Measurements from ENCODE around the gene DDX39A. TPM values are rescaled to one million over a fixed set of nuclear protein-coding genes. Genes with fewer than 3 reads are reported as not detected.

Gene DDX39A
- total and polyA plus RNA-seq, 2 of the 8 experiments (the other 6 are each of a cell fraction or from before 2014, with no cell fraction given): 139 TPM

GRCh38 chr19:14407605-14408484 lies 11.3 kb downstream of the DDX39A start:
- H2BK20ac ChIP-seq (ENCODE audit: low read length): no peak overlapping the region
- H4K5ac ChIP-seq (ENCODE audit: insufficient read length, low read depth, low read length): no peak overlapping the region
- no peaks in the 10 kb centered on the region; the same call in 1 of the 2 replicates for H3K79me1 ChIP-seq (ENCODE audit: low read depth, low read length)
- POLR2A ChIA-PET (ENCODE audit: partially characterized antibody): interaction anchor here (0.7 to 3.6 kb wide), 4 partner anchors 25 to 302 kb away, joined by 3 to 17 read pairs (median 8); partner anchors contain the start of genes ASF1B and PKN1
- H3K9ac ChIP-seq (replicated peaks in 1 of 4; ENCODE audit: extremely low read depth in 1 of 4, low read depth in 3 of 4, low read length in 3 of 4): no peak overlapping the region
- H3K4ac ChIP-seq (replicated peaks; ENCODE audit: insufficient read length, low read depth, low read length): no peak overlapping the region
- H3K27me3 ChIP-seq (replicated peaks in 1 of 4; ENCODE audit: control insufficient read depth in 3 of 4, extremely low read depth in 1 of 4, insufficient read depth in 3 of 4, low read length in 3 of 4): no peaks in the 10 kb centered on the region
- H3K9me3 ChIP-seq (ENCODE audit: insufficient read depth in 2 of 2, low read depth in 1 of 2, low read length in 1 of 2): no peaks in the 10 kb centered on the region
- H3K4me3 ChIP-seq (ENCODE audit: extremely low read depth in 1 of 4, insufficient read depth in 2 of 4, low read depth in 3 of 4, low read length in 4 of 4): no peak overlapping the region
- peaks cover 4% of the 10 kb centered on the region; the same call in 1 of the 2 replicates for H3K23me2 ChIP-seq (ENCODE audit: low read depth, low read length)
- H3K23ac ChIP-seq (ENCODE audit: insufficient read length): no peak overlapping the region
- H3K14ac ChIP-seq (ENCODE audit: insufficient read length): no peak overlapping the region
- no peak overlapping the region for H2BK12ac ChIP-seq (ENCODE audit: low read depth, low read length)
- peaks cover 13 to 20% of the 10 kb centered on the region in 2 experiments for H4K20me1 ChIP-seq (replicated peaks in 1 of 2; ENCODE audit: control insufficient read depth in 1 of 2, insufficient read depth in 2 of 2, low read length in 2 of 2)
- H3K36me3 ChIP-seq (ENCODE audit: control insufficient read depth in 2 of 4, insufficient read depth in 4 of 4, low read length in 3 of 4): peaks cover 40 to 55% (median 51%) of the 10 kb centered on the region in 4 experiments
- no peak overlapping the region for H2AK5ac ChIP-seq (ENCODE audit: low read depth, low read length)
- DNase-seq (ENCODE audit: low read depth in 1 of 2, low spot score in 2 of 2) (no peak), FAIRE-seq (no peak)
- H3K27ac ChIP-seq (ENCODE audit: low read depth, low read length): no peak overlapping the region
- H4K8ac ChIP-seq (ENCODE audit: extremely low read depth, insufficient read depth, low read length): peak overlapping the region; percentile 19; the same call in 1 of the 2 replicates
- H3K4me1 ChIP-seq (replicated peaks in 1 of 4; ENCODE audit: control insufficient read depth in 3 of 4, insufficient read depth in 4 of 4, low read length in 3 of 4): peaks cover 0 to 13% (median 5%) of the 10 kb centered on the region in 4 experiments; a peak in 5 of 7 replicates
- no peak overlapping the region for H3K56ac ChIP-seq (replicated peaks; ENCODE audit: insufficient read length, low read depth, low read length)
- TF ChIP-seq POLR2AphosphoS5 (IDR thresholded peaks at IDR 0.05; ENCODE audit: low read depth, low read length) (peak; percentile 54; the same call in 1 of the 2 replicates), MAFK (IDR thresholded peaks at IDR 0.05; ENCODE audit: low read depth, low read length) (no peak)
- H2BK15ac ChIP-seq (ENCODE audit: low read length): no peak overlapping the region
- no peak overlapping the region for H4K91ac ChIP-seq (replicated peaks; ENCODE audit: insufficient read length, low read length)
- no peak overlapping the region for H2BK120ac ChIP-seq (replicated peaks; ENCODE audit: low read depth, low read length)
- WGBS, 2 experiments (ENCODE audit: extremely low coverage in 1 of 2, insufficient coverage in 1 of 2, insufficient read length in 1 of 2, insufficient replicate concordance in 2 of 2, low coverage in 1 of 2, low lambda C conversion rate in 2 of 2, missing lambda C conversion rate in 1 of 2): 94% methylated on average over 20 of the region's 20 CpGs; no CpG with 5 or more reads in 1 of the 2 experiments
- CTCF ChIA-PET (ENCODE audit: partially characterized antibody): interaction anchor here (0.6 to 9.1 kb wide), 10 partner anchors 22 to 271 kb away, joined by 3 to 114 read pairs (median 3); partner anchors contain the start of gene ADGRE5
- peaks cover 0 to 13% of the 10 kb centered on the region in 2 experiments; a peak in 2 of 4 replicates for H3K79me2 ChIP-seq (ENCODE audit: control insufficient read depth in 1 of 2, insufficient read depth in 2 of 2, low read length in 2 of 2)
- H2BK5ac ChIP-seq (ENCODE audit: low read depth, low read length): no peak overlapping the region
- no peak overlapping the region for H3K18ac ChIP-seq (ENCODE audit: extremely low read depth, low read length)
- H2AFZ ChIP-seq (ENCODE audit: low read length): no peak overlapping the region
- H3K4me2 ChIP-seq (ENCODE audit: insufficient read depth in 1 of 2, low read depth in 2 of 2, low read length in 2 of 2): no peak overlapping the region

Data from H1 (cell line).